Measurements from ENCODE around the gene RNF26. TPM values are rescaled to one million over a fixed set of nuclear protein-coding genes. Genes with fewer than 3 reads are reported as not detected.

The RNF26 gene
- total RNA-seq (ENCODE audit: low replicate concordance), result 40.3 and 45.6 TPM in 2 replicates
- long read RNA-seq, transcript RNF26-201 (1 exons, 2,787 nt), result major isoform, 64 of 65 reads
- long read RNA-seq, partial matches to known transcripts, result 0 of 65 reads
- long read RNA-seq, other reads (novel, unspliced or antisense), result 1 of 65 reads

DNA sequence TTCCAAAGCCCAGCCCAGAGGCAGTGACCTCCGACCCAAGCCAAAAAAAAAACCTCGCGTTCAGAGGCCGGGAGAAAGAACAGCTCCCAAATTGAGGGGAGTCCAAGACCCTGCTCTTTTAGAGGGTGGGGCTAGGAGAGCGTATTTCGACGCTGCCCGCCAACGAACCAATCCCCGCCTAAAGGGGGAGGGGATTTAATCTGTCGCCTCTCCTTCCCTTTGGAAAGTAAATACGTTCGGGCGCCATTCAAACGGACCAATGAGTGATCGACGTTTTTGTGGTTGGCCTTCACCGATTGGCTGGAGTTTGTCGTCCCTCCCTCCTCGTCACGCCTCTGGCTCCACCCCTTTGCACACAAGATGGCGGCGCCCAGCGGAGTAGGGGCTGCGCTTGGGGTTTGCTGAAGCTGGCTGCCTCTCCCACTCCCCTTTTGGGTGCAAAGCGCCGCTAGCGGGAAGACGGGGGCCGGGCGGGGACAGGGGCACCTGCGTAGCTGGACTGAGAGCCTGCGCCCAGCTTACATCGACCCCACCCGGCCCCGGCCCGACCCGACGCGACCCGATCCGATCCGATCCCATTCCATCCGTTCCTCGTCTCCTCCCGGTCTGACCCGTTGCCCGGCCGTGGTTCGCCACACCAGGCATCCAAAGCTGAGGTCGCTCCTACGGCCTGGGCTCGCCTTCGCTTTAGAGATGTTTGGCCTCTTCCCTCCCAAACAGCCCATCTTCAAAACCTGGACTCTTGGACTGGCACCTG lies at the start of gene RNF26:
Gene RNF26, plus strand, starts transcription at position 354 of the 757 bp plus-strand sequence. CDS start 596 bp downstream, outside the sequence.
- Mint-ChIP-seq H3K36me3 (no peaks in the 10 kb centered on the region), H3K27me3 (peaks cover 16% of the 10 kb centered on the region), H3K9me3 (no peaks in the 10 kb centered on the region), H3K4me1 (ENCODE audit: unreplicated experiment) (peaks cover 41% of the 10 kb centered on the region), H3K4me3 (peak within 1 kb of the TSS; percentile 100), H3K27ac (peak within 1 kb of the TSS; percentile 99)
- peak; percentile 94 for DNase-seq (ENCODE audit: extremely low spot score, unreplicated experiment)
- no peak for TF ChIP-seq CTCF (conservative IDR thresholded peaks at IDR 0.05)

- no peaks in the 10 kb centered on the region for H3K4me1 Mint-ChIP-seq (ENCODE audit: unreplicated experiment)
- H3K27ac Mint-ChIP-seq, result no peak overlapping the region
- H3K9me3 Mint-ChIP-seq, result no peaks in the 10 kb centered on the region
Measured at GRCh38 chr11:119285431-119285830, 48.9 kb upstream of the RNF26 start.

DNA sequence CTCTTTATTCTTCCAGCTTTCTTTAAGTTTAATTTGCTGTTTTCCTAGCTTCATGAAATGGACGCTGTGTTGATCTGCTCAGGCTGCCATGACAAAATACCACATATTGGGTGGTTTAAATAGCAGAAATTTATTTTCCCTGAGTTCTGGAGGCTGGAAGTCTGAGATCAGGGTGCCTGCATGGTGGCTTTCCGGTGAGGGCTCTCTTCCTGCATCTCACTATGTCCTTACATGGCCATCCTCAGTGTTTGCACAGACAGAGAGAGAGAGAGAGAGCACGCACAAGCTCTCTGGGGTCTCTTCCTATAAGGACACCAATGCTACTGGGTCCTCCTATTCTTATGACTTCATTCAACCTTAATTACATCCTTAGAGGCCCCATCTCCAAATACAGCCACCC lies 46.1 kb upstream of the RNF26 start:
- H3K27ac Mint-ChIP-seq, result no peak overlapping the region
- no peak for TF ChIP-seq CTCF (conservative IDR thresholded peaks at IDR 0.05)
- no peaks in the 10 kb centered on the region for H3K9me3 Mint-ChIP-seq
- H3K4me3 Mint-ChIP-seq, result no peak overlapping the region
- H3K4me1 Mint-ChIP-seq (ENCODE audit: unreplicated experiment), result no peaks in the 10 kb centered on the region
- DNase-seq (ENCODE audit: extremely low spot score, unreplicated experiment), result no peak
- H3K27me3 Mint-ChIP-seq, result no peaks in the 10 kb centered on the region
- H3K36me3 Mint-ChIP-seq, result peaks cover 23% of the 10 kb centered on the region

More at GRCh38 chr11:119285431-119285830, 48.9 kb upstream of the RNF26 start:
- no peak for DNase-seq (ENCODE audit: extremely low spot score, unreplicated experiment)
- H3K36me3 Mint-ChIP-seq, result peaks cover 18% of the 10 kb centered on the region
- no peak for TF ChIP-seq CTCF (conservative IDR thresholded peaks at IDR 0.05)
- H3K4me3 Mint-ChIP-seq, result no peak overlapping the region
- no peaks in the 10 kb centered on the region for H3K27me3 Mint-ChIP-seq

- no peaks in the 10 kb centered on the region for H3K4me1 Mint-ChIP-seq (ENCODE audit: unreplicated experiment)
- no peak for DNase-seq (ENCODE audit: extremely low spot score, unreplicated experiment)
- H3K27me3 Mint-ChIP-seq, result no peaks in the 10 kb centered on the region
- H3K27ac Mint-ChIP-seq, result no peak overlapping the region
- H3K4me3 Mint-ChIP-seq, result no peak overlapping the region
- H3K9me3 Mint-ChIP-seq, result no peaks in the 10 kb centered on the region
- no peak for TF ChIP-seq CTCF (conservative IDR thresholded peaks at IDR 0.05)
- peaks cover 15% of the 10 kb centered on the region for H3K36me3 Mint-ChIP-seq
Measured at GRCh38 chr11:119290894-119291497, 43.3 kb upstream of the RNF26 start.

DNA sequence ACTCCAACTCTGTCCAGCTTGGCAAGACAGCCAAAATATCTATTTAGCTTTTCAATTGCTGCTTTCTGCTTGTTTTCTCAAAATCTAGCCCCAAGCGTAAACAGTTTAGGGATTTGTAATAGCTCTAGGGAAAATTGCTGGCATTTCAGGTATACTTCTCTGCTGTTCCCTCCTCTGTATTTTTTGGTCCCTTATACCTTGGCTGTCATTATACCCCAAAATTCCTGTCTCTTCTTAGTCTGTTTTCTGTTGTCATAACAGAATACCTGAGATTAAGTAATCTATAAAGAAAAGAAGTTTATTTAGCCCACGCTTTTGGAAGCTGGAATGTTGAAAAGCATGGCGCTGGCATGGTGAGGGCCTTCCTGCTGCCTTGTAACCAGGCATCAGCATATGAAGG lies 40.9 kb upstream of the RNF26 start:
- Mint-ChIP-seq H3K4me3 (no peak overlapping the region), H3K36me3 (peaks cover 17% of the 10 kb centered on the region), H3K9me3 (no peaks in the 10 kb centered on the region), H3K27me3 (no peaks in the 10 kb centered on the region), H3K27ac (no peak overlapping the region), H3K4me1 (ENCODE audit: unreplicated experiment) (no peaks in the 10 kb centered on the region)
- no peak for TF ChIP-seq CTCF (conservative IDR thresholded peaks at IDR 0.05)
- DNase-seq (ENCODE audit: extremely low spot score, unreplicated experiment), result no peak
